SJSA1 (cell line): ENCODE data around the gene AKAP8L. TPM values are rescaled to one million over a fixed set of nuclear protein-coding genes. Genes with fewer than 3 reads are reported as not detected.
"Not testable (repeated sequence)": the region's sequence is repeated elsewhere in the genome, so short reads cannot be mapped to it uniquely, and the experiment has no call there.

Experiments
- DNase-seq, 2 experiments: peaks; one replicate each; pipeline ENCODE4 v3.0.0-alpha.2; 2015 to 2020; ENCODE audit warnings: low spot score in 2 of 2, low read depth in 1 of 2
- H3K27ac ChIP-seq: fragments of 250-450 bp; sonication (Bioruptor Pico); 2 replicates; pipeline ENCODE4 v1.5.1; 2020; ENCODE audit warnings: mild to moderate bottlenecking, moderate library complexity
- H3K27me3 ChIP-seq: fragments of 250-450 bp; sonication (Bioruptor Pico); replicated peaks from 2 replicates; pipeline ENCODE4 v1.5.1; 2020; ENCODE audit warnings: mild to moderate bottlenecking, moderate library complexity
- H3K36me3 ChIP-seq: fragments of 250-450 bp; sonication (Bioruptor Pico); 2 replicates; pipeline ENCODE4 v1.5.1; 2020; ENCODE audit warnings: mild to moderate bottlenecking
- H3K4me1 ChIP-seq: fragments of 250-450 bp; sonication (Bioruptor Pico); replicated peaks from 2 replicates; pipeline ENCODE4 v1.6.1; 2021; ENCODE audit warnings: mild to moderate bottlenecking
- H3K4me3 ChIP-seq: fragments of 250-450 bp; sonication (Bioruptor Pico); 2 replicates; pipeline ENCODE4 v1.5.1; 2020; ENCODE audit warnings: mild to moderate bottlenecking
- H3K9me3 ChIP-seq: fragments of 250-450 bp; sonication (Bioruptor Pico); replicated peaks from 2 replicates; pipeline ENCODE4 v1.5.1; 2020; ENCODE audit warnings: mild to moderate bottlenecking
- total RNA-seq: library from RNA; depleted of rRNA; stranded (reverse); fragments of >200 nt; shearing (Covaris generic); gene quantifications from 2 replicates; pipeline ENCODE4 v1.2.3, GENCODE V29; 2014

AKAP8L gene
- total RNA-seq, 1 experiment from 2014 or later: 82.0 TPM

- H3K4me3 ChIP-seq: no peak overlapping the region
- no peaks in the 10 kb centered on the region for H3K27me3 ChIP-seq
- H3K9me3 ChIP-seq: no peaks in the 10 kb centered on the region
- no peak overlapping the region for H3K27ac ChIP-seq
- peaks cover 93% of the 10 kb centered on the region for H3K36me3 ChIP-seq
- DNase-seq: no peak
- no peaks in the 10 kb centered on the region for H3K4me1 ChIP-seq
These were observed 49.8 kb downstream of the AKAP8L start for GRCh38 chr19:15368798-15369593.

- DNase-seq: no peak
- H3K36me3 ChIP-seq: peaks cover 84% of the 10 kb centered on the region
- H3K27me3 ChIP-seq: no peaks in the 10 kb centered on the region
- no peak overlapping the region for H3K4me3 ChIP-seq
- no peaks in the 10 kb centered on the region for H3K9me3 ChIP-seq
- no peak overlapping the region for H3K27ac ChIP-seq
- H3K4me1 ChIP-seq: no peaks in the 10 kb centered on the region
These were observed 50.6 kb downstream of the AKAP8L start for GRCh38 chr19:15368051-15368632.

GRCh38 chr19:15367439-15367838, 51.3 kb downstream of the AKAP8L start:
- Histone ChIP-seq H3K27ac (no peak overlapping the region), H3K27me3 (no peaks in the 10 kb centered on the region), H3K9me3 (no peaks in the 10 kb centered on the region), H3K4me1 (no peaks in the 10 kb centered on the region), H3K4me3 (no peak overlapping the region), H3K36me3 (peaks cover 77% of the 10 kb centered on the region)
- DNase-seq: no peak

- H3K4me3 ChIP-seq: no peak overlapping the region
- H3K27ac ChIP-seq: no peak overlapping the region
- DNase-seq: no peak
- peaks cover 77% of the 10 kb centered on the region for H3K36me3 ChIP-seq
- no peaks in the 10 kb centered on the region for H3K27me3 ChIP-seq
- H3K4me1 ChIP-seq: no peaks in the 10 kb centered on the region
- no peaks in the 10 kb centered on the region for H3K9me3 ChIP-seq
These were observed 53.5 kb downstream of the AKAP8L start for GRCh38 chr19:15365264-15365663.

- peaks cover 77% of the 10 kb centered on the region for H3K36me3 ChIP-seq
- H3K9me3 ChIP-seq, H3K4me1 ChIP-seq, DNase-seq, H3K27ac ChIP-seq, H3K4me3 ChIP-seq, H3K27me3 ChIP-seq: not testable (repeated sequence)
These were observed 55.0 kb downstream of the AKAP8L start for GRCh38 chr19:15363791-15364190.

GRCh38 chr19:15363048-15363447, 55.7 kb downstream of the AKAP8L start:
- not testable (repeated sequence) for H3K27me3 ChIP-seq, DNase-seq, H3K4me3 ChIP-seq, H3K9me3 ChIP-seq, H3K27ac ChIP-seq, H3K4me1 ChIP-seq
- peaks cover 77% of the 10 kb centered on the region for H3K36me3 ChIP-seq

- H3K36me3 ChIP-seq: peaks cover 81% of the 10 kb centered on the region
- DNase-seq, H3K4me1 ChIP-seq, H3K9me3 ChIP-seq, H3K4me3 ChIP-seq, H3K27ac ChIP-seq, H3K27me3 ChIP-seq: not testable (repeated sequence)
These were observed 58.8 kb downstream of the AKAP8L start for GRCh38 chr19:15360015-15360414.

- H3K9me3 ChIP-seq: no peaks in the 10 kb centered on the region
- H3K36me3 ChIP-seq: peaks cover 83% of the 10 kb centered on the region
- H3K4me3 ChIP-seq: no peak overlapping the region
- DNase-seq: no peak
- no peak overlapping the region for H3K27ac ChIP-seq
- H3K27me3 ChIP-seq: no peaks in the 10 kb centered on the region
- no peaks in the 10 kb centered on the region for H3K4me1 ChIP-seq
These were observed 59.9 kb downstream of the AKAP8L start for GRCh38 chr19:15358918-15359317.

- Histone ChIP-seq H3K9me3 (no peaks in the 10 kb centered on the region), H3K4me3 (no peak overlapping the region), H3K27ac (no peak overlapping the region), H3K4me1 (no peaks in the 10 kb centered on the region), H3K36me3 (peaks cover 89% of the 10 kb centered on the region), H3K27me3 (no peaks in the 10 kb centered on the region)
- no peak for DNase-seq
These were observed 60.9 kb downstream of the AKAP8L start for GRCh38 chr19:15357906-15358305.

- no peaks in the 10 kb centered on the region for H3K9me3 ChIP-seq
- H3K4me3 ChIP-seq: no peak overlapping the region
- no peaks in the 10 kb centered on the region for H3K27me3 ChIP-seq
- H3K36me3 ChIP-seq: peaks cover 75% of the 10 kb centered on the region
- no peak overlapping the region for H3K27ac ChIP-seq
- H3K4me1 ChIP-seq: no peaks in the 10 kb centered on the region
- DNase-seq: no peak
These were observed 64.1 kb downstream of the AKAP8L start for GRCh38 chr19:15354566-15355296.

GRCh38 chr19:15353908-15354307, 64.9 kb downstream of the AKAP8L start:
- no peaks in the 10 kb centered on the region for H3K4me1 ChIP-seq
- H3K27ac ChIP-seq: no peak overlapping the region
- no peaks in the 10 kb centered on the region for H3K9me3 ChIP-seq
- H3K4me3 ChIP-seq: no peak overlapping the region
- H3K27me3 ChIP-seq: no peaks in the 10 kb centered on the region
- DNase-seq: no peak
- H3K36me3 ChIP-seq: peaks cover 67% of the 10 kb centered on the region

- not testable (repeated sequence) for H3K27ac ChIP-seq, H3K4me1 ChIP-seq, H3K9me3 ChIP-seq, H3K4me3 ChIP-seq, DNase-seq, H3K27me3 ChIP-seq
- peaks cover 53% of the 10 kb centered on the region for H3K36me3 ChIP-seq
These were observed 66.3 kb downstream of the AKAP8L start for GRCh38 chr19:15352535-15352934.

GRCh38 chr19:15341328-15341727, 77.5 kb downstream of the AKAP8L start:
- H3K27me3 ChIP-seq, H3K9me3 ChIP-seq, DNase-seq, H3K4me3 ChIP-seq, H3K27ac ChIP-seq: not testable (repeated sequence)
- Histone ChIP-seq H3K4me1 (peaks cover 16% of the 10 kb centered on the region), H3K36me3 (peaks cover 26% of the 10 kb centered on the region)

- Histone ChIP-seq H3K4me1 (peaks cover 24% of the 10 kb centered on the region), H3K27me3 (no peaks in the 10 kb centered on the region), H3K4me3 (no peak overlapping the region), H3K9me3 (no peaks in the 10 kb centered on the region), H3K36me3 (peaks cover 19% of the 10 kb centered on the region), H3K27ac (no peak overlapping the region)
- DNase-seq: no peak
These were observed 78.7 kb downstream of the AKAP8L start for GRCh38 chr19:15340086-15340485.
